ENCODE data around the gene KCNH3. TPM values are rescaled to one million over a fixed set of nuclear protein-coding genes. Genes with fewer than 3 reads are reported as not detected.

KCNH3 gene
- total RNA-seq (2016; rRNA removed; fragmentation: Illumina TruSeq; extraction: Trizol) (0.07 and 0.13 TPM in 2 replicates), polyA plus RNA-seq (2011; rRNA removed) (0.01 and 0.03 TPM in 2 replicates), polyA minus RNA-seq (2011; rRNA and poly(A)+ RNA removed; ENCODE audit: low replicate concordance) (not detected in 2 replicates), Bru-seq, nascent RNA (percentile 8 among the genes with signal in this experiment), BruChase-seq, experiment 1, labeled RNA remaining after a 6-hour chase (percentile 15 among the genes with signal in this experiment), BruChase-seq, experiment 2, labeled RNA remaining after a 2-hour chase (percentile 12 among the genes with signal in this experiment)
- total RNA-seq (2016; cell fraction: cytosol; rRNA removed; fragmentation: Illumina TruSeq; extraction: Trizol; ENCODE audit: low read depth) = not detected in 2 replicates
- total RNA-seq (2016; cell fraction: insoluble cytoplasmic fraction; rRNA removed; fragmentation: Illumina TruSeq; extraction: Trizol) = 0.06 and 0.09 TPM in 2 replicates
- not detected in 2 replicates for total RNA-seq (2016; cell fraction: membrane; rRNA removed; fragmentation: Illumina TruSeq; extraction: Trizol)
- total RNA-seq (2016; cell fraction: nucleus; rRNA removed; fragmentation: Illumina TruSeq; extraction: Trizol) = not detected in 2 replicates
- 0.04 TPM in 1 of 2 replicates, not detected in the other for polyA plus RNA-seq (2011; cell fraction: cytosol; rRNA removed)
- polyA plus RNA-seq (2011; cell fraction: nucleus; rRNA removed) = 0.05 and 0.23 TPM in 2 replicates
- 0.08 TPM in 1 of 2 replicates, not detected in the other for polyA plus RNA-seq (2012)
- not detected in 2 replicates for polyA plus RNA-seq (2016; cell fraction: cytosol; fragmentation: Illumina TruSeq; extraction: Trizol; ENCODE audit: low read depth)
- not detected in 2 replicates for polyA plus RNA-seq (2016; cell fraction: insoluble cytoplasmic fraction; fragmentation: Illumina TruSeq; extraction: Trizol; ENCODE audit: low read depth)
- polyA plus RNA-seq (2016; cell fraction: membrane; fragmentation: Illumina TruSeq; extraction: Trizol; ENCODE audit: low read depth) = 0.32 TPM in 1 of 2 replicates, not detected in the other
- 0.48 TPM in 1 of 2 replicates, not detected in the other for polyA plus RNA-seq (2016; cell fraction: nucleus; fragmentation: Illumina TruSeq; extraction: Trizol; ENCODE audit: insufficient read depth, low read depth)
- polyA minus RNA-seq (2011; cell fraction: cytosol; rRNA and poly(A)+ RNA removed) = not detected in 2 replicates
- polyA minus RNA-seq (2011; cell fraction: nucleus; rRNA and poly(A)+ RNA removed) = not detected in 2 replicates
- long read RNA-seq, experiment 1 = 0 reads
- long read RNA-seq, experiment 2 = 0 reads

- Histone ChIP-seq H3K27ac (ENCODE audit: extremely low read length, insufficient read depth, low read length) (no peak within 1 kb of the TSS), H3K27me3 (ENCODE audit: control insufficient read depth in 1 of 2, insufficient read depth in 2 of 2, low read length in 2 of 2) (peaks cover 11 to 51% of the 10 kb centered on the region in 2 experiments), H3K4me3 (replicated peaks in 1 of 3; ENCODE audit: insufficient read depth in 1 of 3, low read depth in 2 of 3, low read length in 3 of 3) (peak within 1 kb of the TSS; percentile 33 to 77 (median 64)), H3K79me2 (ENCODE audit: insufficient read depth, low read length) (no peaks in the 10 kb centered on the region), H3K4me1 (ENCODE audit: insufficient read depth, low read length) (peaks cover 74% of the 10 kb centered on the region), H4K20me1 (ENCODE audit: insufficient read depth, low read length) (no peaks in the 10 kb centered on the region), H3K9ac (ENCODE audit: insufficient read depth, low read depth, low read length) (no peak within 1 kb of the TSS), H3K36me3 (replicated peaks in 1 of 2; ENCODE audit: control insufficient read depth in 1 of 2, insufficient read depth in 2 of 2, low read length in 2 of 2) (no peaks in the 10 kb centered on the region), H3K4me2 (ENCODE audit: low read depth, low read length) (peak within 1 kb of the TSS; percentile 99), H3K9me3 (ENCODE audit: low read length) (no peaks in the 10 kb centered on the region), H2AFZ (ENCODE audit: low read length) (no peak within 1 kb of the TSS)
- WGBS (ENCODE audit: low lambda C conversion rate) = no CpG with 5 or more reads among the region's 107 CpGs
- POLR2A ChIA-PET = interaction anchor here (1.1 to 1.4 kb wide), 2 partner anchors 12 to 29 kb away, joined by 3 to 4 read pairs; partner anchors contain the start of gene MCRS1
- CTCF ChIA-PET (ENCODE audit: low intra/inter-chr PET ratio, low total read pairs) = interaction anchor here (1.9 kb wide), 1 partner anchor 15 kb away, joined by 5 read pairs; no protein-coding TSS in a partner anchor
- no TSS peak for BruUV-seq (replicated peaks)
- peak; percentile 45 for ATAC-seq
- no peak for FAIRE-seq
- in situ Hi-C loops (cut with HindIII; ENCODE audit: extremely low pct_ligation_motif_present, low pct_unique_long_range_greater_than_20kb) = no loop called here
- no peak for DNase-seq (ENCODE audit: low spot score)
- intact Hi-C loops (cut with micrococcal nuclease; ENCODE audit: unreplicated experiment) = no loop called here
- TF ChIP-seq PCBP1 (IDR thresholded peaks at IDR 0.05; ENCODE audit: borderline replicate concordance, low read depth, low read length) (0 out of 2 replicates have a peak, but pooled peaks have one; percentile 40), MYNN (CRISPR knock-in tag; IDR thresholded peaks at IDR 0.05; ENCODE audit: low read depth) (no peak), NFKB2 (CRISPR knock-in tag; IDR thresholded peaks at IDR 0.05; ENCODE audit: borderline replicate concordance) (no peak), FOXO4 (CRISPR knock-in tag; conservative IDR thresholded peaks at IDR 0.05) (0 out of 2 replicates have a peak, but pooled peaks have one; percentile 13), ZNF777 (CRISPR knock-in tag; IDR thresholded peaks at IDR 0.05) (peak; percentile 80), ZNF7 (CRISPR knock-in tag; IDR thresholded peaks at IDR 0.05) (no peak), ZNF343 (CRISPR knock-in tag; IDR thresholded peaks at IDR 0.05) (0 out of 2 replicates have a peak, but pooled peaks have one; percentile 40), ZFP91 (CRISPR knock-in tag; IDR thresholded peaks at IDR 0.05; ENCODE audit: borderline replicate concordance) (peak; percentile 99), RFX3 (CRISPR knock-in tag; IDR thresholded peaks at IDR 0.05) (peak; percentile 63), PRDM4 (CRISPR knock-in tag; IDR thresholded peaks at IDR 0.05; ENCODE audit: borderline replicate concordance) (no peak), SIN3A (IDR thresholded peaks at IDR 0.05; ENCODE audit: borderline replicate concordance, low read depth, low read length) (peak; percentile 28; the same call in 1 of the 2 replicates), ADNP (CRISPR knock-in tag; IDR thresholded peaks at IDR 0.05) (no peak)
These were observed at the start of gene KCNH3 for GRCh38 chr12:49538510-49539403. Gene KCNH3, plus strand, starts transcription at chr12:49539030. Its CDS starts 387 bp downstream, at chr12:49539417.

All from HepG2 (cell line).